Lower lobe of right lung (tissue), 2 donors: Measurements from ENCODE around the gene TRIM63. TPM values are rescaled to one million over a fixed set of nuclear protein-coding genes. Genes with fewer than 3 reads are reported as not detected.

ENCODE experiments used
- ATAC-seq, 2 donors: fragments of 200-7000 bp; cut with Tn5 transposase; one replicate each; pipeline ENCODE4 v1.9.1; 2020 to 2022; ENCODE audit warnings: mild to moderate bottlenecking in 2 of 2, moderate library complexity in 2 of 2
- DNase-seq: peaks from one replicate; pipeline ENCODE4 v3.0.0-alpha.2; 2020
- H3K27ac ChIP-seq: fragments of 200-600 bp; one replicate; pipeline ENCODE4 v1.8.0; 2022
- H3K27me3 ChIP-seq: fragments of 200-600 bp; one replicate; pipeline ENCODE4 v1.8.0; 2022; ENCODE audit warnings: low read depth
- H3K36me3 ChIP-seq: fragments of 200-600 bp; one replicate; pipeline ENCODE4 v1.8.0; 2022; ENCODE audit warnings: mild to moderate bottlenecking
- H3K4me1 ChIP-seq: fragments of 200-600 bp; one replicate; pipeline ENCODE4 v1.8.0; 2022
- H3K4me3 ChIP-seq: fragments of 200-600 bp; one replicate; pipeline ENCODE4 v1.8.0; 2022; ENCODE audit warnings: mild to moderate bottlenecking
- H3K9me3 ChIP-seq: fragments of 200-600 bp; one replicate; pipeline ENCODE4 v1.8.0; 2022
- intact Hi-C: fragments of 100-400 bp; cut with DNase I; formaldehyde crosslinking; loops from one replicate; pipeline ENCODE4 v1.11.0; 2022
- total RNA-seq: library from RNA; stranded (reverse); fragmentation: NEBNext Ultra II Directional; extraction: Animal tissue kit (Norgen Biotek cat#: 25700); gene quantifications from one replicate; pipeline ENCODE4 v1.2.1, GENCODE V29; 2021
- TF ChIP-seq, protein P1 (sequence below): fragments of 200-600 bp; IDR thresholded peaks from one replicate; pipeline ENCODE4 v1.8.0; 2022; ENCODE audit warnings: antibody characterized with exemption, mild to moderate bottlenecking
- donor health status: DM: no; HTN: yes; CAD: no; lungs with severe emphysema.

TRIM63 gene
- total RNA-seq, 1 donor from 2014 or later: 0.53 TPM

DNA sequence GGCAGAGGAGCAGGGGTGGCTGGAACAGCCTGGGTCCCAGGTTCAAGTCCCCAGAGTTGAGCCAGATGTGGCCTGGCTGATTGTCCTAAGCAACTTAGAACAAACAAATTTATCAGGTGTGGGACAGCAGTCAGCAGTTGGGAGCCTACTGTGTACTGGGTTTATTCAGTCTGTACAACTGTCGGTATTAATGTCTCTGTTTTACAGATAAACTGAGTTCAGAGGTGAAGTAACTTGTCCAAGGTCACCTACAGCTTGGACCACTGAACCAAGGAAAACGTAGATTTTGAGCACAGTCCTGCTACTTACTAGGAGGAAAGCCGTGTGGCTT is 14.6 kb upstream of the TRIM63 start:
- TF ChIP-seq, protein P1, sequence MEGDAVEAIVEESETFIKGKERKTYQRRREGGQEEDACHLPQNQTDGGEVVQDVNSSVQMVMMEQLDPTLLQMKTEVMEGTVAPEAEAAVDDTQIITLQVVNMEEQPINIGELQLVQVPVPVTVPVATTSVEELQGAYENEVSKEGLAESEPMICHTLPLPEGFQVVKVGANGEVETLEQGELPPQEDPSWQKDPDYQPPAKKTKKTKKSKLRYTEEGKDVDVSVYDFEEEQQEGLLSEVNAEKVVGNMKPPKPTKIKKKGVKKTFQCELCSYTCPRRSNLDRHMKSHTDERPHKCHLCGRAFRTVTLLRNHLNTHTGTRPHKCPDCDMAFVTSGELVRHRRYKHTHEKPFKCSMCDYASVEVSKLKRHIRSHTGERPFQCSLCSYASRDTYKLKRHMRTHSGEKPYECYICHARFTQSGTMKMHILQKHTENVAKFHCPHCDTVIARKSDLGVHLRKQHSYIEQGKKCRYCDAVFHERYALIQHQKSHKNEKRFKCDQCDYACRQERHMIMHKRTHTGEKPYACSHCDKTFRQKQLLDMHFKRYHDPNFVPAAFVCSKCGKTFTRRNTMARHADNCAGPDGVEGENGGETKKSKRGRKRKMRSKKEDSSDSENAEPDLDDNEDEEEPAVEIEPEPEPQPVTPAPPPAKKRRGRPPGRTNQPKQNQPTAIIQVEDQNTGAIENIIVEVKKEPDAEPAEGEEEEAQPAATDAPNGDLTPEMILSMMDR: no peak
- ATAC-seq (no peak), DNase-seq (no peak)
- Histone ChIP-seq H3K27ac (no peak overlapping the region), H3K9me3 (no peaks in the 10 kb centered on the region), H3K4me3 (no peak overlapping the region), H3K36me3 (no peaks in the 10 kb centered on the region), H3K4me1 (no peaks in the 10 kb centered on the region), H3K27me3 (no peaks in the 10 kb centered on the region)
- intact Hi-C loops: no loop called here

DNA sequence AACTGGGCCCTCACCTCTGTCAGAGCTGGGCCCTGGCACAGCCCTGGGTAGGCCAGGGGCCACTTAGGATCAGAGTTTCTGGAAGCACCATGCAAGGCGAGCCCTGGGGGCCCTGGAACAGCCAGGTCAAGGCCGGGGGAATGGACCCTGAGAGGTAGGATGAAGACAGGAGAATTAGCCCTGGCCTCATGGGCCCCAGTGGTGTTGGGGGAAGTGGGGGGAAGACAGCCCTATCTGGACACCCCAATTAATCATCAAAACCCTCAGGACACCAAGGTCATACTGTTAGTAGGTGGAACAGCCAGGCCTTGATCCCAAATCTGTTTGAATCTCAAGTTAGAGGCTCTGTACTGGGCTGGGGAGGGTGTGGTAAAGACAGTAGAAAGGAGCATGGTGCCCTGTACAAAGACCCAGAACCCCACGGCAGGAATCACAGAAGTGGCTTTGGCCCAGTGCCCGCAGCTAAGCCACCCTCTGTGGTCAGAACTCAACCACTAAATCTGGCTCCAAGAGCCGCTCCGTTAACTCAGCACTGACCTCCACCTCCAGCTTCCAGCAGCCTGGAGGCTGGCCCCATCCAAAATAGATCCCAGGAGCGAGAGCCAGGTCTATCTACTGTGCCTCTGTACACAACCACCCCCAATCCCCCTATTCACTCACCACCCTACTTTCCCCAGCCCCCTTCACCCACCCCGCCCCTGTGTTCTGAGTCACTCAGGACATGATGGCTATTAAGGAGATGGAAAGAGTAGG is 14.0 kb upstream of the TRIM63 start:
- ATAC-seq: no peak
- no peaks in the 10 kb centered on the region for H3K9me3 ChIP-seq
- no peaks in the 10 kb centered on the region for H3K4me1 ChIP-seq
- H3K27ac ChIP-seq: no peak overlapping the region
- intact Hi-C loops: no loop called here
- no peak overlapping the region for H3K4me3 ChIP-seq
- no peaks in the 10 kb centered on the region for H3K27me3 ChIP-seq
- no peaks in the 10 kb centered on the region for H3K36me3 ChIP-seq
- TF ChIP-seq, protein P1: no peak
- DNase-seq: no peak

DNA sequence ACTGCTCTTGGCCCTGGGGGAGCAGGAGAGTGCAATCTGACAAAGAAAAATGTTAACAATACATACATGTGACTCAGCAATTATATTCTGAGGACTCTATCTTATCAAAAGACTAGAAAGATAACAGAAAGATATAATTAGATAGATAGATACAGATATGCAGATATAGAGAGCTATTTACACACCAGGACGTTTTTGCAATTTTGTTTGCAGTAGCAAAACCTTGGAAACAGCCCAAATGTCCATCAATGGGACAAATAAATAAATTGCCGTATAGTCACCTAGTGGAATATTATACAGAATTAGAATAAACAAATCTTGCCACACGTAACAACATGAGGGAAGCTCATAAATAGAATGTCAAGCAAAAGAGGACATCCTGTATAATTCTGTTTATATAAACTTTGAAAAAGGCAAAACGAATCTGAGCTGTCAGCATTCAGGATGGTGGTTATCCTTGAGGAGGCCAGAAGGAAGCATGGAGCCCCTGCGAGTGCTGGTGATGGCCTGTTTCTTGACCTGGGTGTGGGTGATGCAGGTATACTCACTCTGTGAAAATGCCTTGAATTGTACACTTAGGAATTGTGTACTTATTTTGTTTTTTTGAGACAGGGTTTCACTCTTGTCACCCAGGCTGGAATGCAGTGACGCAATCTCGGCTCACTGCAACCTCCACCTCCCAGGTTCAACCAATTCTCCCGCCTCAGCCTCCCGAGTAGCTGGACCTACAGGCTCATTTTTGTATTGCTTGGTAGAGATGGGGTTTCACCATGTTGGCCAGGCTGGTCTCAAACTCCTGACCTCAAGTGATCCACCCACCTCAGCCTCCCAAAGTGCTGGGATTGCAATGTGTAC is 12.8 kb upstream of the TRIM63 start:
- Histone ChIP-seq H3K4me3 (no peak overlapping the region), H3K27me3 (peaks cover 9% of the 10 kb centered on the region), H3K36me3 (no peaks in the 10 kb centered on the region), H3K9me3 (no peaks in the 10 kb centered on the region), H3K4me1 (no peaks in the 10 kb centered on the region), H3K27ac (no peak overlapping the region)
- DNase-seq (no peak), ATAC-seq (no peak)
- intact Hi-C loops: no loop called here
- TF ChIP-seq, protein P1: no peak

DNA sequence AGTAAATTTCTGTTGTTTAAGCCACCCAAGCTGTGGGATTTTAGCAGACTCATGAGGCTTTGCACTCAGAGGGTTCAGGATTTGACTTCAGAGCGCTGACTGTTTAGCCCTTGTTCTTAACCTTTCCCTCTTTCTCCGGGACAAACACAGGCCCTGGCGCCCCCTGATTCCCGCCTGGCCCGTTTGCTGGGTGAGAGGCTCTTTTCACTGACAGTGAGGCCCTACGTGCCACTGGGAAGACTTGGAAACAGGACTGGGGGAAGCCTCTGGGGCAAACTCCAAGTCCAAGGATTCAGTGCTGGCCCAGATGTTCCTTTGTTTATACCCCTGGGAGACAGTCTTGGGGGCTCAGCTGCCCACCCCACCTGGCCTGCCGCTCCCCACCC is 11.7 kb upstream of the TRIM63 start:
- no peak for DNase-seq
- intact Hi-C loops: no loop called here
- Histone ChIP-seq H3K4me3 (no peak overlapping the region), H3K27ac (no peak overlapping the region), H3K27me3 (peaks cover 9% of the 10 kb centered on the region), H3K36me3 (no peaks in the 10 kb centered on the region), H3K9me3 (no peaks in the 10 kb centered on the region), H3K4me1 (no peaks in the 10 kb centered on the region)
- ATAC-seq: no peak
- TF ChIP-seq, protein P1: no peak

DNA sequence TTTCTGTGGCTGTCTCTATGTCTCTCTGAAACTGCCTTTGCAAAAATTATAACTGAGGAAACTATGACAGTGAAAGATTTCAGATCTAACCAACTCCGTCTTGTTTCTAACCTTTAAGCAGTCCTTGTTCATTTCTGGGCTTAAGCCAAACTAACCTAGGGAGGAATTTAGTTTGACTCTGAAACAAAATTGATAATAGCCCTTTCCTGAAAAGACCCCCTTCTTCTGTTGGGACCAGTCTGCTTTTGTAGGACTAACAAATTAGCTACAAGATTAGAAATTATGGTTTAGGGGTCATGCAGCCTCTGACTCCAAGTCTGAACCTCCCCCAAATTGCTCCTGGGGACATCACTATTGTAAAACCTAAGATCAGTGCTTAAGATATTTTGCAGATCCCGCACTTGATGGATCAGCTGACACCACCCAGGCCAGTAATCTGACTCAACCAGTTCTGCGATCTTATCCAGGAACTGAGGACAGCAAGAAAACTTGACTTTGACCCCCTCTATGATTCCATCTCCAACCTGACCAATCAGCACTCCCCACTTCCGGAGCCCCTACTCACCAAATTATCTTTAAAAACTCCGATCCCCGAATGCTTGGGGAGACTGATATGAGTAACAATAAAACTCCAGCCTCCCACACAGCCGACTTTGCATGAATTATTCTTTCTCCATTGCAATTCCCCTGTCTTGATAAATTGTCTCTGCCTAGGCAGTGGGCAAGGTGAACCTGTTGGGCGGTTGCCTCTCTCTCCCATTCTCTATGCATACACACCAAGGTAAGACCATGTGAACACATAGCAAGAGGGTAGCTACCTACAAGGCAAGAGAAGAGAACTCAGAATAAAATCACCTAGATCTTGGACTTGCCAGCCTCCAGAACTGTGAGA is 11.1 kb upstream of the TRIM63 start:
- intact Hi-C loops: no loop called here
- Histone ChIP-seq H3K4me3 (no peak overlapping the region), H3K27me3 (peaks cover 9% of the 10 kb centered on the region), H3K36me3 (no peaks in the 10 kb centered on the region), H3K9me3 (no peaks in the 10 kb centered on the region), H3K27ac (no peak overlapping the region), H3K4me1 (no peaks in the 10 kb centered on the region)
- TF ChIP-seq, protein P1: no peak
- DNase-seq (no peak), ATAC-seq (no peak)
